ENCODE data around the gene MACROD2.
"Not testable (repeated sequence)": the region's sequence is repeated elsewhere in the genome, so short reads cannot be mapped to it uniquely, and the experiment has no call there.

The MACROD2 gene

DNA sequence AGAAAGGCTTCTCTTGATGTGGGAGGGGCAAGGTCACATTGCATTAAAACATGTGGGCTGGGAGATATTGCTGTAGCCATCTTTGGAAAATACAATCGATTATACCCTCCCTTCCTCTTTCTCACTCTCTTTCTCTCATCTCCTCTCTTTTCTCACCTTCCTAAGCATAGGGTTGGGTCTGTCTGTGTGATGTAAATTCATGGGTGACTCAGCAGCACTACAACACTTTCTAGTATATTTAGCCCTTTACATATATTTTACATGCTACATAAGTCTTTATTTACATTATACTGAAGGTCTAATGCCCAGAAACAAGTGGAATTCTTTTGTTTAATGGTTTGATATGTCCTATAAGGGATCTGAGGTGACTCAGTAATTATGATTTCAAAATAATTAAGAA, 976.9 kb downstream of the MACROD2 start:
- H3K4me3 ChIP-seq (ENCODE audit: low read depth, low read length), result no peak overlapping the region
- TF ChIP-seq, protein P1, sequence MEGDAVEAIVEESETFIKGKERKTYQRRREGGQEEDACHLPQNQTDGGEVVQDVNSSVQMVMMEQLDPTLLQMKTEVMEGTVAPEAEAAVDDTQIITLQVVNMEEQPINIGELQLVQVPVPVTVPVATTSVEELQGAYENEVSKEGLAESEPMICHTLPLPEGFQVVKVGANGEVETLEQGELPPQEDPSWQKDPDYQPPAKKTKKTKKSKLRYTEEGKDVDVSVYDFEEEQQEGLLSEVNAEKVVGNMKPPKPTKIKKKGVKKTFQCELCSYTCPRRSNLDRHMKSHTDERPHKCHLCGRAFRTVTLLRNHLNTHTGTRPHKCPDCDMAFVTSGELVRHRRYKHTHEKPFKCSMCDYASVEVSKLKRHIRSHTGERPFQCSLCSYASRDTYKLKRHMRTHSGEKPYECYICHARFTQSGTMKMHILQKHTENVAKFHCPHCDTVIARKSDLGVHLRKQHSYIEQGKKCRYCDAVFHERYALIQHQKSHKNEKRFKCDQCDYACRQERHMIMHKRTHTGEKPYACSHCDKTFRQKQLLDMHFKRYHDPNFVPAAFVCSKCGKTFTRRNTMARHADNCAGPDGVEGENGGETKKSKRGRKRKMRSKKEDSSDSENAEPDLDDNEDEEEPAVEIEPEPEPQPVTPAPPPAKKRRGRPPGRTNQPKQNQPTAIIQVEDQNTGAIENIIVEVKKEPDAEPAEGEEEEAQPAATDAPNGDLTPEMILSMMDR (IDR thresholded peaks at IDR 0.05; ENCODE audit: borderline replicate concordance, insufficient read depth, low read depth, low read length), result no peak

DNA sequence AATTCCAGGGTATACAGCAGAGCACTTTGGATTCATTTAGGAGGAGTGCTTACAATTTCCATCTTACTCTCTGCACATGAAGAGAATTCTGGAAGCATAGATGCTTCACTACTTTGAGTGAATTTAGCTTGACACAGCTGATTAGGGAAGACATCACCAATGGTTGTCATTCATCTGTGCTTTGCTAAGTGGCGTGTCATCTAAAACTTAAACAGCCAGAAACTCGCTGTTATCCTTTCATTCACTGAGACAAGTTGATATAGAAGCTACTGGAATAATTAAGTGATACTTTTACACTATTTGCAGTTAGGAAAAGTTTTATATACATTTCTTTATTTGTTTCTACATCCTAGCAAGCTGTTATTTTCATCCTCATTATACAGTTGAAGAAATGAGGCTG, 977.4 kb downstream of the MACROD2 start:
- TF ChIP-seq, protein P1 (IDR thresholded peaks at IDR 0.05; ENCODE audit: borderline replicate concordance, insufficient read depth, low read depth, low read length), result no peak
- H3K4me3 ChIP-seq (ENCODE audit: low read depth, low read length), result no peak overlapping the region

DNA sequence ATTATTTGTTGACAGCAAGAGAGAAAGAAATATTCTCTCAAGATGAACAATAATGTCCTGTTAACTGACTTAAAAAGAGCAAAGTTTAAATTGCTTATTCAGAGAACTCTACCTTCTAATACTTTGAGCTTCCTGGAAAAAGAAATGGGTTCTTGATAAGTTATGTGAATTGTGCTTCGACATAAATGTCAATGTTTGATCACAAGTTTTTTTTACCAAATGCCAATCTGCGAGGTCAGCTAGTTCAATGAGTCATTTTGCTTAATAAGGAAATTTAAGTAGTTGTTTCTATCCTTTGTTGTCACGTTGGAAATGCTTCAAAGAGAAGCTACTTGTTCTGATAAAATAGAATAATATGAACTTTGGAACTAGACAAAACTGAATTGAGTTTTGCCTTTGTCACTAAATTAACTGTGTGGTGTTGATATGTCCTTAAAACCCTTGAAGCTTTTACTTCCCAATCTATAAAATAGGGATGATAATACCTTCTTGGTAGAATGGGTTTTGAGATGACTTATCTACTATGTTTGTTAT, 984.2 kb downstream of the MACROD2 start:
- TF ChIP-seq, protein P1 (IDR thresholded peaks at IDR 0.05; ENCODE audit: borderline replicate concordance, insufficient read depth, low read depth, low read length), result no peak
- no peak overlapping the region for H3K4me3 ChIP-seq (ENCODE audit: low read depth, low read length)

DNA sequence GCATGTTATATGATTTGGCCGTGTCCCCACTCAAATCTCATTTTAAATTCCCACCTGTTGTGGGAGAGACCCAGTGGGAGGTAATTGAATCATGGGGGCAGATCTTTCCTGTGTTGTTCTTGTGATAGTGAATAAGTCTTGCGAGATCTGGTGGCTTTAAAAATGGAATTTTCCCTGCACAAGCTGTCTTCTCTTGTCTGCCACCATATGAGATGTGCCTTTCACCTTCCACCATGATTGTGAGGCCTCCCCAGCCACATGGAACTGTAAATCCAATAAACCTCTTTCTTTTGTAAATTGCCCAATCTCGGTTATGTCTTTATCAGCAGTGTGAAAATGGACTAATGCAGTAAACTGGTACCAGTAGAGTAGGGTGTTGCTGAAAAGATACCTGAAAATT, 986.2 kb downstream of the MACROD2 start:
- H3K4me3 ChIP-seq (ENCODE audit: low read depth, low read length), result not testable (repeated sequence)

DNA sequence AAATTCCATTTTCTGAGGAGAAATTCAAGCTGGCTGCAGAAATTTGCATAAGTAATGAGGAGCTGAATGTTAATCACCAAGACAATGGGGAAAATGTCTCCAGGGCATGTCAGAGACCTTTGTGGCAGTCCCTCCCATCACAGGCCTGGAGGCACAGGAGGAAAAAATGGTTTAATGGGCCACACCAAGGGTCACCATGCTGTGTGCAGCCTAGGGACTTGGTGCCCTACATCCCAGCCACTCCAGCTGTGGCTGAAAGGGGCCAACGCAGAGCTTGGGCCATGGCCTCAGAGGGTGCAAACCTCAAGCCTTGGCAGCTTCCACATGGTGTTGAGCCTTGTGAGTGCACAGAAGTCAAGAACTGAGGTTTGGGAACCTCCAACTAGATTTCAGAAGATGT, 987.0 kb downstream of the MACROD2 start:
- H3K4me3 ChIP-seq (ENCODE audit: low read depth, low read length), result not testable (repeated sequence)

DNA sequence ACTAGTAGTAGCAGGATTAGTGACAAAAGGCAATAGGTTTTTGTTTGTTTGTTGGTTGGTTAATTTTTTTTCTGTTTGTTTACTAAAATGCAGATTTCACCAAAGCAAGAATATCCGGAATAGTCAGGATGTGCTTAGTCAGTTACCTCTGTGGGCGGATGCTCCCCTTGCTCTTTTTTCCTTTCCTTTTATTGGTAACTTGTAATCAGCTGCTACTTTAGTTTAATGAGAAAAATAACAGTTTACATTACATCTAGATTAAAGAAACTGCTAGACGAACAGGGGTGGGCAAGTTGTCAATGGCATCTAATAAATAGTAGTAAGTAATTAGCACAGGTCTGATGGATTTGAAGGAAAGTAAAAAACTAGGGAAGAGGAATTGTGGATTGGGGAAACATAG, 989.0 kb downstream of the MACROD2 start:
- H3K4me3 ChIP-seq (ENCODE audit: low read depth, low read length), result no peak overlapping the region
- TF ChIP-seq, protein P1 (IDR thresholded peaks at IDR 0.05; ENCODE audit: borderline replicate concordance, insufficient read depth, low read depth, low read length), result no peak

DNA sequence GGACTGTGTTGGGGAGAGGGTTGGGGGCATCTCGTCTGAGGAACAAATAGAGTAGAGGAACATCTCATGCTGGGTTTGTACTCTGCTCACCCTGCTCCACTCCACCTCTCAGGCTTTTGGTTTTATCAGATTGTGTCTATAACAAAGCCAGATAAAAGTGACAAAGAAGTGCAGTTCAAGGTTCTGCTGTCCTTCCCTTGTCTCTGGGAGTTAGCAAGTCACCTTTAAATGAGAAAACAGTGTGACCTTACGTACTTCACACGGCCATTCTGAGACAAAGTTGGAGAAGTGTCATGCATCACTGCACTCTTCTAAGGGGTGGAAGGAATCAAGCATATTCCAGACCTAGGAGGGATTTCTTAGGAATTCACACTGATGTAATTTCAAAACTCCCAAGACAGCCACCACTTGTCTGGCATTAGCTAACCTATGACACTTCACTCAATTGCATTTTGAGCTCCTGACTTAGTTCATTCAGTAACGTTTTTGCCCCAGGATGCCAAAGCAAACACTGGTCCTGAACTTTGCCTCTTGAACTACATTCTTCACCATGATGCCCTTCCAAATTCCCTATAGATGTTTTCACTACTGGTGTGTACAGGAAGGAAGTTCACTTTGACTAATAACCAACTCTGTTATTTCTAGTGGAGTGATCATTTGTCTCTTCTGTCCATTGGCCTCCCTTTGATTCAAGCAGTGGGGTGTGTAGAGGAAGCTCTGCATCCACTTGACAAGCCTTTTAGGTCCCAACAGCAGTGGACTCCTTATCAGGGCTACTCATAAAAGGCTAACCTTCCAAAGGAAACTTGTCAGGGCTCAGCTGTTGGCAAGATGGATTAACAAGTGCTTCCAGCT, 989.7 kb downstream of the MACROD2 start:
- no peak overlapping the region for H3K4me3 ChIP-seq (ENCODE audit: low read depth, low read length)
- TF ChIP-seq, protein P1 (IDR thresholded peaks at IDR 0.05; ENCODE audit: borderline replicate concordance, insufficient read depth, low read depth, low read length), result no peak

DNA sequence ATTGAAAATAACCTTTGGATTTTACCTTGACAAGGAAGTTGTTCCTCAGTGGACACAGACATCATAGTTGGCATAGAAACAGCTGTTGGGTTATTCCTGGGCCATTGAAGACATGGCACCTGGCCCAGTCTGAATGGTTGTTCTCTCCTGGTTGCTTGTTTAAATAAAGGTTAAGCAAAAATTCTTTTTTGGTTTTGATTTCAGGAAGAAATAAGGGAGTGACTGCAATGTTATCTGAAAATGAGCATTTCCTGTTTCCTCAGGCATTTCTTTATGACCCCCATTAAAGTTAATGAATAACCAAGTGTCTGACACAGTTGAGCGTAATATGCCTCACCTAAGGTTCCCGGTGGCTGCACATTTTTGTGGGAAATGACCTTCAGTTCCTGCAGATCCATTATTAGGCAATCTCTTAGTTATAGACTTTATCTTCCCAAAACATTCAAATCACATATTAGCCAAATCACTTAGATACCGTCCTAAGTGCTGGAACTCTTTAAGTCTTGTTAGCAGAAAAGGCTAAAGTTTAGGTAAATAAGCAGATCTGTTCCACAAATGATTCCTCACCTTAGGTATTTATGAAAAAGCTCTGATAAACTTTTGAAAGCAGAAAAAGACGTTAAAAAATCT, 990.8 kb downstream of the MACROD2 start:
- H3K4me3 ChIP-seq (ENCODE audit: low read depth, low read length), result no peak overlapping the region
- TF ChIP-seq, protein P1 (IDR thresholded peaks at IDR 0.05; ENCODE audit: borderline replicate concordance, insufficient read depth, low read depth, low read length), result no peak

All from GM12875 (cell line).